H9 (cell line): Measurements from ENCODE around the gene DNAL1. TPM values are rescaled to one million over a fixed set of nuclear protein-coding genes. Genes with fewer than 3 reads are reported as not detected.

Experiments
- DNase-seq: peaks from one replicate; pipeline ENCODE4 v3.0.0-alpha.2; 2017
- H2AFZ ChIP-seq: one replicate; pipeline ENCODE4 v1.6.1; 2013; ENCODE audit warnings: mild to moderate bottlenecking, low read length, control low read depth, moderate library complexity
- H2AK5ac ChIP-seq: 2 replicates; pipeline ENCODE4 v1.6.1; 2013; ENCODE audit warnings: low read length, control low read depth, mixed read lengths; ENCODE audit not compliant: insufficient read length
- H2BK120ac ChIP-seq: one replicate; pipeline ENCODE4 v1.6.1; 2013; ENCODE audit warnings: low read depth, mild to moderate bottlenecking, low read length, control low read depth, inconsistent platforms; ENCODE audit not compliant: poor library complexity, severe bottlenecking
- H2BK12ac ChIP-seq: 2 replicates; pipeline ENCODE4 v1.6.1; 2013; ENCODE audit warnings: low read length, control low read depth, mixed read lengths, low read depth; ENCODE audit not compliant: insufficient read length
- H2BK15ac ChIP-seq: 2 replicates; pipeline ENCODE4 v1.6.1; 2013; ENCODE audit warnings: low read depth, low read length, control low read depth
- H2BK20ac ChIP-seq: one replicate; pipeline ENCODE4 v1.6.1; 2013; ENCODE audit warnings: low read depth, mild to moderate bottlenecking, low read length, control low read depth, inconsistent platforms; ENCODE audit not compliant: poor library complexity, severe bottlenecking
- H2BK5ac ChIP-seq: 2 replicates; pipeline ENCODE4 v1.6.1; 2013; ENCODE audit warnings: low read length, control low read depth, mixed read lengths; ENCODE audit not compliant: insufficient read length
- H3K14ac ChIP-seq: 2 replicates; pipeline ENCODE4 v1.6.1; 2013; ENCODE audit warnings: low read length, control low read depth; ENCODE audit not compliant: insufficient read depth
- H3K18ac ChIP-seq: 2 replicates; pipeline ENCODE4 v1.6.1; 2013; ENCODE audit warnings: low read depth, mild to moderate bottlenecking, mixed read lengths, low read length, control low read depth; ENCODE audit not compliant: insufficient read length
- H3K23ac ChIP-seq: 2 replicates; pipeline ENCODE4 v1.6.1; 2013; ENCODE audit warnings: low read length, control low read depth, mixed read lengths, low read depth; ENCODE audit not compliant: insufficient read length
- H3K23me2 ChIP-seq: 2 replicates; pipeline ENCODE4 v1.6.1; 2013; ENCODE audit warnings: low read depth, mild to moderate bottlenecking, mixed read lengths, low read length, control low read depth; ENCODE audit not compliant: insufficient read length, poor library complexity, severe bottlenecking
- H3K27ac ChIP-seq: 2 replicates; pipeline ENCODE4 v1.5.1; 2013; ENCODE audit warnings: low read length, control low read depth, mixed read lengths, low read depth; ENCODE audit not compliant: insufficient read length
- H3K27me3 ChIP-seq: 2 replicates; pipeline ENCODE4 v1.6.1; 2013; ENCODE audit warnings: low read length, control low read depth, inconsistent platforms; ENCODE audit not compliant: insufficient read depth
- H3K4ac ChIP-seq: 2 replicates; pipeline ENCODE4 v1.6.1; 2013; ENCODE audit warnings: low read depth, mild to moderate bottlenecking, control low read depth, inconsistent platforms, low read length, moderate library complexity
- H3K4me1 ChIP-seq: 2 replicates; pipeline ENCODE4 v1.6.1; 2013; ENCODE audit warnings: low read length, control low read depth, inconsistent platforms; ENCODE audit not compliant: insufficient read depth
- H3K4me2 ChIP-seq: 2 replicates; pipeline ENCODE4 v1.6.1; 2013; ENCODE audit warnings: low read length, control low read depth, mixed read lengths; ENCODE audit not compliant: insufficient read length, insufficient read depth
- H3K56ac ChIP-seq: 2 replicates; pipeline ENCODE4 v1.6.1; 2013; ENCODE audit warnings: low read depth, mild to moderate bottlenecking, mixed read lengths, low read length, control low read depth; ENCODE audit not compliant: insufficient read length
- H3K79me1 ChIP-seq: 2 replicates; pipeline ENCODE4 v1.6.1; 2013; ENCODE audit warnings: low read depth, mild to moderate bottlenecking, moderate library complexity, low read length, control low read depth, inconsistent platforms; ENCODE audit not compliant: insufficient read depth, poor library complexity, severe bottlenecking
- H3K79me2 ChIP-seq: 2 replicates; pipeline ENCODE4 v1.6.1; 2013; ENCODE audit warnings: low read length, control low read depth, inconsistent platforms; ENCODE audit not compliant: insufficient read depth
- H3K9ac ChIP-seq: 2 replicates; pipeline ENCODE4 v1.6.1; 2013; ENCODE audit warnings: low read length, control low read depth, mixed read lengths; ENCODE audit not compliant: insufficient read length; ENCODE audit errors: extremely low read depth
- H3K9me3 ChIP-seq: one replicate; pipeline ENCODE4 v1.6.1; 2013; ENCODE audit warnings: low read depth, low read length, inconsistent platforms; ENCODE audit not compliant: control insufficient read depth
- H3T11ph ChIP-seq: one replicate; pipeline ENCODE4 v1.6.1; 2013; ENCODE audit warnings: mild to moderate bottlenecking, low read length, control low read depth, inconsistent platforms
- H4K20me1 ChIP-seq: one replicate; pipeline ENCODE4 v1.6.1; 2013; ENCODE audit not compliant: control insufficient read depth, insufficient read length, insufficient read depth
- H4K5ac ChIP-seq: 2 replicates; pipeline ENCODE4 v1.6.1; 2013; ENCODE audit warnings: low read depth, mild to moderate bottlenecking, mixed read lengths, low read length, control low read depth; ENCODE audit not compliant: insufficient read length
- H4K8ac ChIP-seq: replicated peaks from 2 replicates; pipeline ENCODE4 v1.6.1; 2013; ENCODE audit warnings: low read length, control low read depth, mixed read lengths, low read depth; ENCODE audit not compliant: insufficient read length
- H4K91ac ChIP-seq: 2 replicates; pipeline ENCODE4 v1.6.1; 2013; ENCODE audit warnings: low read depth, mild to moderate bottlenecking, moderate library complexity, mixed read lengths, low read length, control low read depth; ENCODE audit not compliant: insufficient read length
- H3K27ac Mint-ChIP-seq, 3 experiments: 2 replicates in 2 of 3; 3 replicates in 1 of 3; pipeline ENCODE4 v1.8.0; 2020 to 2021; ENCODE audit warnings: mixed read lengths in 3 of 3, mild to moderate bottlenecking in 1 of 3, moderate library complexity in 1 of 3
- H3K27me3 Mint-ChIP-seq: 2 replicates; pipeline ENCODE4 v1.8.0; 2021; ENCODE audit warnings: low read depth, mild to moderate bottlenecking, moderate library complexity, mixed read lengths
- H3K36me3 Mint-ChIP-seq, 3 experiments: 2 replicates in 2 of 3; 3 replicates in 1 of 3; pipeline ENCODE4 v1.8.0; 2020 to 2021; ENCODE audit warnings: low read depth in 3 of 3, mixed read lengths in 3 of 3; ENCODE audit not compliant: insufficient read depth in 1 of 3
- H3K4me1 Mint-ChIP-seq, 2 experiments: 2 replicates each; pipeline ENCODE4 v1.8.0; 2020; ENCODE audit warnings: mixed read lengths in 2 of 2
- H3K4me3 Mint-ChIP-seq, 2 experiments: 2 replicates in 1 of 2; 3 replicates in 1 of 2; pipeline ENCODE4 v1.8.0; 2020 to 2021; ENCODE audit warnings: mild to moderate bottlenecking in 2 of 2, mixed read lengths in 2 of 2, moderate library complexity in 1 of 2
- H3K9me3 Mint-ChIP-seq, 2 experiments: 2 replicates in 1 of 2; 3 replicates in 1 of 2; pipeline ENCODE4 v1.8.0; 2020; ENCODE audit warnings: mild to moderate bottlenecking in 2 of 2, mixed read lengths in 2 of 2, moderate library complexity in 1 of 2
- WGBS: extraction: QIAGEN DNeasy Blood & Tissue Kit; methylation state at CpG from one replicate; pipeline ENCODE4 v1.1.7; 2013; ENCODE audit warnings: missing lambda C conversion rate, low lambda C conversion rate, mixed read lengths; ENCODE audit not compliant: insufficient read length; ENCODE audit errors: extremely low coverage; 5-methylcytosine and 5-hydroxymethylcytosine counted together
- total RNA-seq: library from RNA; stranded (reverse); gene quantifications from 2 replicates; pipeline ENCODE4 v1.2.1, GENCODE V29; 2021
- TF ChIP-seq, protein P1 (sequence below): fragments of 200-600 bp; sonication (generic); conservative IDR thresholded peaks from 3 replicates; pipeline ENCODE4 v1.8.0; 2021; ENCODE audit warnings: antibody characterized with exemption, mild to moderate bottlenecking

The DNAL1 gene
- total RNA-seq, 1 experiment from 2014 or later, result 17.7 TPM

DNA sequence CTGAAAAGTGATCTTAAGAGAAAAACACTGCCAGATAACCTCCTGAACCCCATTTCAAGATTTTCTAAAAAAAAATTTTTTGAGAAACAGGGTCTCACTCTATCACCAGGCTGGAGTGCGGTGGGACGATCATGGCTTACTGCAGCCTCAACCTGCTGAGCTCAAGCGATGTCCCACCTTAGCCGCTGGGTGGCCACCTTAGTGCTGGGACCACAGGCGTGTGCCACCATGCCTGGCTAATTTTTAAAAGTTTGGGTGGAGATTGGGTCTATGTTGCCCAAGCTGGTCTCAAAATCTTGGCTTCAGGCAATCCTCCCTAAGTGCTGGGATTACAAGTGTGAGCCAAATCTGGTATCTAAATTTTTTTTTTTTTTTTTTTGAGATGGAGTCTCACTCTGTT lies 66.0 kb downstream of the DNAL1 start:
- no peak overlapping the region for H3K4me3 Mint-ChIP-seq
- no peaks in the 10 kb centered on the region for H3K79me1 ChIP-seq
- H3K9ac ChIP-seq, result no peak overlapping the region
- no peak overlapping the region for H3K4ac ChIP-seq
- TF ChIP-seq, protein P1, sequence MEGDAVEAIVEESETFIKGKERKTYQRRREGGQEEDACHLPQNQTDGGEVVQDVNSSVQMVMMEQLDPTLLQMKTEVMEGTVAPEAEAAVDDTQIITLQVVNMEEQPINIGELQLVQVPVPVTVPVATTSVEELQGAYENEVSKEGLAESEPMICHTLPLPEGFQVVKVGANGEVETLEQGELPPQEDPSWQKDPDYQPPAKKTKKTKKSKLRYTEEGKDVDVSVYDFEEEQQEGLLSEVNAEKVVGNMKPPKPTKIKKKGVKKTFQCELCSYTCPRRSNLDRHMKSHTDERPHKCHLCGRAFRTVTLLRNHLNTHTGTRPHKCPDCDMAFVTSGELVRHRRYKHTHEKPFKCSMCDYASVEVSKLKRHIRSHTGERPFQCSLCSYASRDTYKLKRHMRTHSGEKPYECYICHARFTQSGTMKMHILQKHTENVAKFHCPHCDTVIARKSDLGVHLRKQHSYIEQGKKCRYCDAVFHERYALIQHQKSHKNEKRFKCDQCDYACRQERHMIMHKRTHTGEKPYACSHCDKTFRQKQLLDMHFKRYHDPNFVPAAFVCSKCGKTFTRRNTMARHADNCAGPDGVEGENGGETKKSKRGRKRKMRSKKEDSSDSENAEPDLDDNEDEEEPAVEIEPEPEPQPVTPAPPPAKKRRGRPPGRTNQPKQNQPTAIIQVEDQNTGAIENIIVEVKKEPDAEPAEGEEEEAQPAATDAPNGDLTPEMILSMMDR, result peak; percentile 41; the same call in 2 of the 3 replicates
- H2BK12ac ChIP-seq, result no peak overlapping the region
- H4K5ac ChIP-seq, result no peak overlapping the region
- no peak overlapping the region for H3K4me2 ChIP-seq
- peaks cover 21% of the 10 kb centered on the region for H3K23me2 ChIP-seq
- H3K4me1 ChIP-seq, result no peaks in the 10 kb centered on the region
- H3K27me3 ChIP-seq, result no peaks in the 10 kb centered on the region
- H4K20me1 ChIP-seq, result peaks cover 2% of the 10 kb centered on the region
- peaks cover 9% of the 10 kb centered on the region; the same call in 1 of the 2 replicates for H3K79me2 ChIP-seq
- H2AK5ac ChIP-seq, result no peak overlapping the region
- no peak overlapping the region for H4K91ac ChIP-seq
- no peak overlapping the region for H3T11ph ChIP-seq
- no peak overlapping the region for H2BK5ac ChIP-seq
- no peak overlapping the region for H2BK120ac ChIP-seq
- H3K18ac ChIP-seq, result no peak overlapping the region
- H2BK20ac ChIP-seq, result no peak overlapping the region
- no peaks in the 10 kb centered on the region; a peak in 1 of 5 replicates for H3K9me3 Mint-ChIP-seq
- H3K23ac ChIP-seq, result no peak overlapping the region
- DNase-seq, result peak; percentile 46
- no peak overlapping the region for H3K27ac ChIP-seq
- H3K56ac ChIP-seq, result no peak overlapping the region
- H2BK15ac ChIP-seq, result no peak overlapping the region
- H3K14ac ChIP-seq, result no peak overlapping the region
- H3K4me1 Mint-ChIP-seq, result peaks cover 20 to 21% of the 10 kb centered on the region in 2 experiments
- no peak overlapping the region for H4K8ac ChIP-seq
- no peak overlapping the region for H3K27ac Mint-ChIP-seq
- H3K9me3 ChIP-seq, result no peaks in the 10 kb centered on the region
- H2AFZ ChIP-seq, result no peak overlapping the region
- peaks cover 3 to 9% (median 7%) of the 10 kb centered on the region in 3 experiments; a peak in 6 of 7 replicates for H3K36me3 Mint-ChIP-seq
- H3K27me3 Mint-ChIP-seq, result peaks cover 4% of the 10 kb centered on the region
- WGBS, result no CpG with 5 or more reads among the region's 5 CpGs
